Central memory CD8-positive, alpha-beta T cell (primary cell): Measurements from ENCODE around the gene ATP11A.
"Not testable (repeated sequence)": the region's sequence is repeated elsewhere in the genome, so short reads cannot be mapped to it uniquely, and the experiment has no call there.

Experiments used
- ATAC-seq: fragments of 150-1000 bp; cut with Tn5 transposase; replicated peaks from 2 replicates; pipeline ENCODE4 v1.10.0; 2022; ENCODE audit warnings: mild to moderate bottlenecking, moderate FRiP score, moderate number of reproducible peaks; ENCODE audit not compliant: poor library complexity, severe bottlenecking; ENCODE audit errors: extremely low read depth
- DNase-seq, 2 donors: peaks; one replicate each; pipeline ENCODE4 v3.0.0; 2021; ENCODE audit warnings: low spot score in 2 of 2
- H3K27ac Mint-ChIP-seq: one replicate; pipeline ENCODE4 v1.8.0; 2022; ENCODE audit warnings: low read depth, mild to moderate bottlenecking, moderate library complexity, mixed read lengths
- H3K27me3 Mint-ChIP-seq: one replicate; pipeline ENCODE4 v1.8.0; 2022; ENCODE audit warnings: mixed read lengths
- H3K36me3 Mint-ChIP-seq: one replicate; pipeline ENCODE4 v1.8.0; 2022; ENCODE audit warnings: mild to moderate bottlenecking, moderate library complexity, mixed read lengths; ENCODE audit not compliant: insufficient read depth
- H3K4me1 Mint-ChIP-seq: one replicate; pipeline ENCODE4 v1.8.0; 2022; ENCODE audit warnings: mixed read lengths
- H3K4me3 Mint-ChIP-seq: one replicate; pipeline ENCODE4 v1.8.0; 2022; ENCODE audit warnings: mild to moderate bottlenecking, moderate library complexity, mixed read lengths
- H3K9me3 Mint-ChIP-seq: one replicate; pipeline ENCODE4 v1.8.0; 2022; ENCODE audit warnings: mixed read lengths

ATP11A gene

GRCh38 chr13:112882555-112883024, 192.8 kb downstream of the ATP11A start:
- no peak overlapping the region for H3K4me3 Mint-ChIP-seq
- ATAC-seq: no peak
- H3K9me3 Mint-ChIP-seq: no peaks in the 10 kb centered on the region
- no peaks in the 10 kb centered on the region for H3K4me1 Mint-ChIP-seq
- H3K27me3 Mint-ChIP-seq: no peaks in the 10 kb centered on the region
- DNase-seq: no peak
- H3K36me3 Mint-ChIP-seq: peaks cover 6% of the 10 kb centered on the region
- H3K27ac Mint-ChIP-seq: no peak overlapping the region

GRCh38 chr13:112883241-112883945, 193.6 kb downstream of the ATP11A start:
- Mint-ChIP-seq H3K27me3 (no peaks in the 10 kb centered on the region), H3K36me3 (peaks cover 4% of the 10 kb centered on the region), H3K9me3 (no peaks in the 10 kb centered on the region), H3K4me3 (no peak overlapping the region), H3K27ac (no peak overlapping the region), H3K4me1 (no peaks in the 10 kb centered on the region)
- ATAC-seq: no peak
- no peak for DNase-seq

- H3K27ac Mint-ChIP-seq, H3K9me3 Mint-ChIP-seq, DNase-seq, H3K4me1 Mint-ChIP-seq, H3K36me3 Mint-ChIP-seq, H3K4me3 Mint-ChIP-seq, H3K27me3 Mint-ChIP-seq, ATAC-seq: not testable (repeated sequence)
These were observed 194.9 kb downstream of the ATP11A start for GRCh38 chr13:112884700-112885099.

GRCh38 chr13:112885242-112885781, 195.5 kb downstream of the ATP11A start:
- no peak overlapping the region for H3K27ac Mint-ChIP-seq
- no peaks in the 10 kb centered on the region for H3K27me3 Mint-ChIP-seq
- DNase-seq: no peak
- ATAC-seq: no peak
- no peaks in the 10 kb centered on the region for H3K4me1 Mint-ChIP-seq
- no peak overlapping the region for H3K4me3 Mint-ChIP-seq
- H3K9me3 Mint-ChIP-seq: no peaks in the 10 kb centered on the region
- H3K36me3 Mint-ChIP-seq: peaks cover 4% of the 10 kb centered on the region

GRCh38 chr13:112885782-112886268, 196.0 kb downstream of the ATP11A start:
- no peak for ATAC-seq
- peaks cover 4% of the 10 kb centered on the region for H3K36me3 Mint-ChIP-seq
- no peak overlapping the region for H3K4me3 Mint-ChIP-seq
- no peaks in the 10 kb centered on the region for H3K9me3 Mint-ChIP-seq
- H3K4me1 Mint-ChIP-seq: no peaks in the 10 kb centered on the region
- no peak overlapping the region for H3K27ac Mint-ChIP-seq
- no peak for DNase-seq
- H3K27me3 Mint-ChIP-seq: no peaks in the 10 kb centered on the region

GRCh38 chr13:112887151-112887550, 197.3 kb downstream of the ATP11A start:
- Mint-ChIP-seq H3K9me3 (no peaks in the 10 kb centered on the region), H3K27me3 (no peaks in the 10 kb centered on the region), H3K4me3 (no peak overlapping the region), H3K27ac (no peak overlapping the region), H3K36me3 (peaks cover 4% of the 10 kb centered on the region), H3K4me1 (no peaks in the 10 kb centered on the region)
- no peak for ATAC-seq
- no peak for DNase-seq

GRCh38 chr13:112887557-112887991, 197.7 kb downstream of the ATP11A start:
- H3K36me3 Mint-ChIP-seq: peaks cover 4% of the 10 kb centered on the region
- no peaks in the 10 kb centered on the region for H3K9me3 Mint-ChIP-seq
- no peak overlapping the region for H3K27ac Mint-ChIP-seq
- peaks cover 2% of the 10 kb centered on the region for H3K27me3 Mint-ChIP-seq
- no peak overlapping the region for H3K4me3 Mint-ChIP-seq
- no peak for ATAC-seq
- H3K4me1 Mint-ChIP-seq: no peaks in the 10 kb centered on the region
- no peak for DNase-seq

GRCh38 chr13:112888238-112889111, 198.6 kb downstream of the ATP11A start:
- no peak for ATAC-seq
- H3K27ac Mint-ChIP-seq: no peak overlapping the region
- peaks cover 6% of the 10 kb centered on the region for H3K4me1 Mint-ChIP-seq

GRCh38 chr13:112889351-112890290, 199.8 kb downstream of the ATP11A start:
- Mint-ChIP-seq H3K27ac (no peak overlapping the region), H3K27me3 (peaks cover 12% of the 10 kb centered on the region)

More at GRCh38 chr13:112888238-112889111, 198.6 kb downstream of the ATP11A start:
- H3K36me3 Mint-ChIP-seq: peaks cover 4% of the 10 kb centered on the region
- H3K9me3 Mint-ChIP-seq: no peaks in the 10 kb centered on the region
- DNase-seq: no peak
- no peak overlapping the region for H3K4me3 Mint-ChIP-seq
- H3K27me3 Mint-ChIP-seq: peaks cover 11% of the 10 kb centered on the region

GRCh38 chr13:112890316-112891145, 200.7 kb downstream of the ATP11A start:
- Mint-ChIP-seq H3K27ac (no peak overlapping the region), H3K9me3 (no peaks in the 10 kb centered on the region), H3K4me1 (peaks cover 6% of the 10 kb centered on the region), H3K27me3 (peaks cover 12% of the 10 kb centered on the region), H3K4me3 (no peak overlapping the region), H3K36me3 (peaks cover 4% of the 10 kb centered on the region)
- ATAC-seq: no peak
- no peak for DNase-seq

More at GRCh38 chr13:112889351-112890290, 199.8 kb downstream of the ATP11A start:
- DNase-seq (no peak), ATAC-seq (no peak)
- Mint-ChIP-seq H3K4me3 (no peak overlapping the region), H3K9me3 (no peaks in the 10 kb centered on the region), H3K4me1 (peaks cover 6% of the 10 kb centered on the region), H3K36me3 (peaks cover 4% of the 10 kb centered on the region)
